GM20431 (cell line): ENCODE results near the gene AGTRAP.

Source experiments
- in situ Hi-C: fragments of 300-500 bp; cut with MseI, MboI; formaldehyde crosslinking; loops from one replicate; pipeline ENCODE4 v1.15.0; 2020; ENCODE audit warnings: low sequenced_read_pairs; ENCODE audit not compliant: unreplicated experiment

AGTRAP gene

GRCh38 chr1:11794446-11795237 lies 58.7 kb downstream of the AGTRAP start:
- in situ Hi-C loops = no loop called here

- in situ Hi-C loops = no loop called here
Measured at GRCh38 chr1:11795238-11795890, 59.4 kb downstream of the AGTRAP start.

GRCh38 chr1:11796036-11796828 lies 60.3 kb downstream of the AGTRAP start:
- in situ Hi-C loops = no loop called here

GRCh38 chr1:11797525-11798216 lies 61.7 kb downstream of the AGTRAP start:
- in situ Hi-C loops = no loop called here

- in situ Hi-C loops = no loop called here
Measured at GRCh38 chr1:11799099-11799498, 63.2 kb downstream of the AGTRAP start.

GRCh38 chr1:11799896-11800295 lies 64.0 kb downstream of the AGTRAP start:
- in situ Hi-C loops = no loop called here

GRCh38 chr1:11800391-11800755 lies 64.4 kb downstream of the AGTRAP start:
- in situ Hi-C loops = no loop called here
